Measurements from ENCODE around the gene VIL1.

The VIL1 gene

DNA sequence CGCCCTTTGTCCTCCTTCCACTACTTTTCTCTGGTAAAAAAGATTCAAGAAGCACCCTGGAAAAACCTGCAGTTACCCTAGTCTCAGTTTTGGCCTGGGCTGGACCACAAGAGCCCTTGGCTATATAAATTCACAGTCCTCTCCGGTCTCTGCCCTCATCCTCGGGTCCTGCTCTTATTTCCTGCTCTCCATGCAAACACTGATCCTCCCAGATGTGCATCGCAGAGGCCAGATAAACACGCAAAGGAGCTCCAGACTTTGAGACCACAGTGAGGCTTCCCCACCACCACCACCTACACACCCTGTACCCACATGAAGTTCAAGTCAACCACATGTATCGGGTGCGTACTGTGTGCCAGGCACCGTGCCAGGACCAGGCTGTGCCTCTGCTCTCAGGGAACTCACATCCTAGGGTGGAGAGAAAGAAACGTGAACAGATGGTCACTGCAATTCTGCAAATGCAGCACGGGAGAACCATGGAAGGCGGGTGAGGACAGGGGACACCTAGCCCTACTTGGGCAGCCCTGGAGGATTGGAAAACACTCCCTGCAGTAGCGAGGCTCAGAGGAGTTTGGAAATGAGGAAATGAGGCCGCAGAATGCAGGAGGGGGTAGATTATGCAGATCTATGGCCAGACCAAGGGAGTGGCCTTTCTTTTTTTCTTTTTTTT lies 11.8 kb upstream of the VIL1 start:
- no peak for DNase-seq

DNA sequence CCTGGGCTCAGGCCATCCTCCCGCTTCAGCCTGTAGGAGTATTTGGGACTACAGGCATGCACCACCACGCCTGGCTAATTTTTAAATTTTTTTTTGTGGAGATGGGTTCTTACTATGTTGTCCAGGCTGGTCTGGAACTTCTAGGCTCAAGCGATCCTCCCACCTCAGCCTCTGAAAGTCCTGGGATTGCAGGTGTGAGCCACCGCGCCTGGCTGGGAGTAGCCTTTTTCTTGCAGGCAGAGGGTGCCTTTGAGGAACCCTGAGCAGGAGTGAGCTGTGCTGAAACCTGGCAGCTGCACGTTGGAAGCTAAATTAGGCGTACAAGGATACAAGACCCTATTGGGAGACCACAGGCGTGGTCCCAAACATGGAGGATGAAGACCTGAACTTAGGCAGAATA lies 11.2 kb upstream of the VIL1 start:
- no peak for DNase-seq

DNA sequence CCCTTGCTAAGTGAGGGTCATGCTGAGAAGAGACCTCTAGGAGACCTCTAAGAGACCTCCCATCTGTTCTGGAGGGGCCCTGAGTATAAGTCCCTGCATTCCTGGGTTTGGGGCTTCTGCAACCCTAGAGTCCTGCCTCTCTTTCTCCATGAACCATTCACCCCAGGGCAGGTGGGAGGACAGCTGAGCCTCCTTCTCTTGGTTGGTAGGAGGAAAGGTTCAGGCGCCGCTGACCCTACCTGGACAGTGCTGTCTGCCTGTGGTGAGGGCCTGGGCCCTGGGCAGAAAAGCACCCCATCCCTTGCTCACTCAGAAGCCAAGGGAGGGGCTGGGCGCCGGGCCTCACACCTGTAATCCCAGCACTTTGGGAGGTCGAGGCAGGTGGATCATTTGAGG lies 604 bp upstream of the VIL1 start:
- no peak for DNase-seq

DNA sequence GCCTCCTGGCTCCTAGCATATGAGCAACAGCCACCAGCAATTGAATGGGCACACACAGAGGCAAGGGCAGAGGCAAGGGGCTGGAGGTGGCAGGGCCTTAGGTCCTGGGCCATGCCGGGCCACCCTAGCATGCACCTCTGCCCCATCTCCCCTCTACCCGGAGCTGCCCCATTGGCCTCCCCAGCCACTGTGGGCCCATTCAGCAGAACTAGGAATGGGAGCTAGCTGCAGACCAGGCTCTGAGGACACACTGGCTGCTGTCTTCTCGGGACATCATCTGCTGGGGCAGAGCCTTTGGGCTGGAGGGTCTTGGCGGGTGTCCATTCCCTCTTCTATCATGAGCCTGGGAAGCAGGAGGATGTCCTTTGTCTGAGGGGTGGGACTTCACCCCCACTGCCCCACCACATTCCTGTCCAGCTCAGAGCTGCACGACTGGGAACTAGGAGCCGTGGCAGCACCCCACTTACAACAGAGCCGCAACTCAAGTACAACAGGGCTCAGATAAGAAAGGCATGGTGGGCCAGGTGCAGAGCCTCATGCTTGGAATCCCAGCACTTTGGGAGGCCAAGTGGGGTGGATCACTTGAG lies 800 bp downstream of the VIL1 start:
- DNase-seq: no peak

DNA sequence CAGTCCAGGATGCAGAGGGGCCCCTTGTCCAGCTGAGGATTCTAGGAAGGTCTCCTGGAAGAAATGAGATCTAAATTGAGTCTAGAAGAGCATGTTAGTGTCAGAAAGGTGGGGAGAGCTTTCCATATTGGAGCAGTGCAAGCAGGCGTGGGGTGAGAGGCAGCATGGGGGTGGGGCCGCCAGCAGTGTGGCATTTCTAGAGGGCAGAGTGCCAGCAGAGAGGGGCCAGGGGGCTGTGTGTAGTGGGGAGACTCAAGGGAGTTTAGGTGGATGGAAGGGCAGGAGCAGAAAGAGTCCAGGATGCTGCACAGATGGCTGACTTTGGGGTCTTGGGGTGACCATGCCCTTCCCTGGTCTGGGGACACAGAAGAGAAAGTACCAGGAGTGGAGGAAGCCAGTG lies 2.1 kb downstream of the VIL1 start:
- DNase-seq: no peak

DNA sequence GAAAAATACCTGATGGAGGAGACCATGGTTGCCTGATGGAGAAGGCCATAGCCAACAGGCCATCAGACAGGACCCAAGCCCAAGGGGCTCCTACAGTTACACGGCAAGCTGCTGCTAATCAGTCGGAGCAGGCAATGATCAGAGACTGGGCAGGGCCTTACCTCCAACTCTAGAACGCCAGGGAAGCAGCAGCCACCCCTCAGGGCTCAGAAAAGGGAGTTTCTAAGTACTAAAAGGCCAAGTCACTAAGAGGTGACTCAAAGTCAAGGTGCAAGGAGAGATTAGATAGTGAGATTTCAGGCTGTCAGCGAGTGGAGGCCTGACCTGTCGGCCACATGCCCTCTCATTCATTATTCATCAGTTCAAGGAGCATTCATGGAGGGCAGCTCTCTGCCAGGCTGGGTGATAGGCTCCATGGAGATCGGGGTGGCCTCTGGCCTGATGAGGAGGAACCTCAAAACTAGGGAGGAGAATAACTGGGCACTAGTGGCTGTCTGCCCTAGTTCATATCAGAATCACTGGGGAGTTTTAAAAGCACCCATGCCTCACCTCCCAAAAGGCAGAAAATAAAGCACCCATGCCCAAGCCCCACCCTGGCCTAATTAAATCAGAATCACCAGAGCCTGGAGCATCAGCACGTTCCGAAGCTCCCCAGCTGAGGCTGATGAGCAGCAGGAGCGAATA lies 3.6 kb downstream of the VIL1 start:
- no peak for DNase-seq

DNA sequence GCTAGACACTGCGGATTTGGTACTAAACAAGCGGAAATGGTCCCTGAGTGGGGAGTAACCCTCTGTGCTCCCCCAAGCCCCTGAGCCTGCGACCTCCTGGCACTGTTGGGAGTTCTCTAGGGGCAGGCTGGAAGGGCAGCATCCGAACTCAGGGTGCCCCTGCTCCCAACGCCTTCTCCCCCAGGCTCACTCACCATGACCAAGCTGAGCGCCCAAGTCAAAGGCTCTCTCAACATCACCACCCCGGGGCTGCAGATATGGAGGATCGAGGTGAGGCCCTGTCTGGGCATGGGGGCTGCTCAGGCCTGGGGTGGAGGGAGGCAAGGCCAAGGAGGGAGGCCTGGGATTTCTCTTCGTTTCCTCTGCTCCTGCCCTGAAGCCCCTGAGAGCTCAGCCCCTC lies 4.7 kb downstream of the VIL1 start:
- DNase-seq: no peak

DNA sequence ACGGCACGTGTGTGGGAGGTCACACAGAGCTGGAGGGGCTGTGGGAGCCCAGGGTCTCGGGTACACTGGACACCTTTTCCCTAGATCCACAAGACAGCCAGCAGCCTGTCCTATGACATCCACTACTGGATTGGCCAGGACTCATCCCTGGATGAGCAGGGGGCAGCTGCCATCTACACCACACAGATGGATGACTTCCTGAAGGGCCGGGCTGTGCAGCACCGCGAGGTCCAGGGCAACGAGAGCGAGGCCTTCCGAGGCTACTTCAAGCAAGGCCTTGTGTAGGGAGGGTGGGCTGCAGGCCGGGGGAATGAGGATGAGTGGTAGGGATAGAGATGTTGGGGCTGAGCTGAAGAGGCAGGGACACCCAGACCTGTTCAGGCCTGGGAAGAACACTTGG lies 6.6 kb downstream of the VIL1 start:
- no peak for DNase-seq

DNA sequence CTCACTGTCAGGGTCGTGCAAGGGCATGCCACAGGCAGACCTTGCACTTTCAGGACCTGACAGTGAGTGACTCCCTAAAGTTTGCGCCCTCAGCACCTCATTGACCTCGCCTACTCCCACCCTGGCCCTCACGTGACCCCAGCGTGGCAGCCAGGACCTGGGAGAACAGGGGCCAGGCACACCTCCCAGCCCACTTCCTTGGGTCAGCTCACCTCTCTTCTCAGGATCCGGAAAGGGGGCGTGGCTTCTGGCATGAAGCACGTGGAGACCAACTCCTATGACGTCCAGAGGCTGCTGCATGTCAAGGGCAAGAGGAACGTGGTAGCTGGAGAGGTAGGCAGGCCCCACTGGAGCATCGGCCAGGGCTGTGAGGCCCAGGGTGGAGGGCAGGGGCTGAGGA lies 8.8 kb downstream of the VIL1 start:
- no peak for DNase-seq

DNA sequence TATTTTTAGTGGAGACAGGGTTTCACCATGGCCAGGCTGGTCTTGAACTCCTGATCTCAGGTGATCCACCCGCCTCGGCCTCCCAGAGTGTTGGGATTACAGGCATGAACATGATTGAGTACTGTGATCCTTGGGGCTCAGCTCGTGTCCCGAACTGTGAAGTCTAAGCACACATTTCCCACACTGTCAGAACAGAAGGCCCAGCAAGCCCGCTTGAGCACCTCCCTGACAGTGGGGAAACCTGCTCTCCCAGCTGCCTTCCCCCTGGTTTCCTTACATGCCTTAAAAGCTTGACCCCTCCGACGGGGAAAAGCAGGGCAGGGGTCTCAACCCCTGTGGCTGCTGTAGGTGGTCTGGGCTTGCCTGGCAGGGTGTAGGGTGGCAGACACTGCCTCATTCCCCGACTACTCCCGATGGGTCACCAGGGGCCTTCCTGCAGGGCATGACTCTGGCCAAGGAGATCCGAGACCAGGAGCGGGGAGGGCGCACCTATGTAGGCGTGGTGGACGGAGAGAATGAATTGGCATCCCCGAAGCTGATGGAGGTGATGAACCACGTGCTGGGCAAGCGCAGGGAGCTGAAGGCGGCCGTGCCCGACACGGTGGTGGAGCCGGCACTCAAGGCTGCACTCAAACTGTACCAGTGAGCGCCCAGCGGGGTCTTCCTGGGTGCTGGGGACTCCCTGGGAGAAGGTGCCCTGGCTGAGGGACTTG lies 10.1 kb downstream of the VIL1 start:
- no peak for DNase-seq

DNA sequence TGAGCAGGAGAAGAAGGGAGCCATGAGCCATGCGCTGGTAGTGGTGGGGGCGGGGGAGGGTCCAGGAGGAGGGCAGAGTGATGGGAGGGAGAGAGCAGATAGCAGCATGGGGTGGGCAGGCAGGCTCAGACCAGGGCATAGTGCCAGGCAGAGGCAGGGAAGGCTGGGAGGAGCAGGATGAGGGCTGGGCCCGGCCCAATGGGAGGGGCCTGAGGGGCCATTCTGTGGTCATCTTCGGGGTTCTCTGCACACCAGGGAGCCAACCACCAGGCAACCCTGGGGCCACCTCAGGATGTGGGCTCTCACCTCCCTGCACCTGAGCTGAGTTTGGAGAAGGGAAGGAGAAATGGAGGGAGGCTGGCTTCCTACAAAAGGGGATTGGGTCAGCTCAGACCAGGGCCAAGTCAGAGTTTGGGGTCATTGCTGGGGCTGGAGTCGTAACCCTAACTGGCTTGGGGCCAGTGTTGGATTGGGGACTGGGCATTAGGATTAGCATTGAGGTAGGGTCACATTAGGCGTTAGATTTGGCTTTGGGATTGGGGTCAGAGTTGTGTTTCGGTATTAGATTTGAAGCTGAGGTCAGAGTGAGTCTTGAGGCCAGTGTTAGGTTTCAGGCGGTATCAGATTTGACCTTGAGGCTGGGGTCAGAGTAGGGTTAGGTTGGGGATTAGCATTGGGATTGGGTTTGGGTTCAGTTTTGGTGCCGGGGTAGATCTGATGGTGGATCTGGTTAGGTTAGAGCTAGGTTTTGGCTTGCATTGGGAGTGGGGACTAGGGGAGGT lies 11.2 kb downstream of the VIL1 start:
- DNase-seq: no peak

DNA sequence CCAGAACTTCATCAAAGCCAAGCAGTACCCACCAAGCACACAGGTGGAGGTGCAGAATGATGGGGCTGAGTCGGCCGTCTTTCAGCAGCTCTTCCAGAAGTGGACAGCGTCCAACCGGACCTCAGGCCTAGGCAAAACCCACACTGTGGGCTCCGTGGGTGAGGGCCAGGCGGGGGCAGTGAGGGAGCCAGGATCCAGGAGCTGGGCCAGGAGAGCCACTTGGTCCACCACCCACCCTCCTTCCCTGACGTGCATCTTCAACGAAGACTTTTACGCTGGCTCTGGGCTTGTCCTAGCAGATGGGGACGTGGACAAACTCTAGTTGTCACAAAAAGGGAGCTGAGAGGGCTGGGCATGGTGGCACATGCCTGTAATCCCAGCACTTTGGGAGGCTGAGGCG lies 11.8 kb downstream of the VIL1 start:
- DNase-seq: no peak

DNA sequence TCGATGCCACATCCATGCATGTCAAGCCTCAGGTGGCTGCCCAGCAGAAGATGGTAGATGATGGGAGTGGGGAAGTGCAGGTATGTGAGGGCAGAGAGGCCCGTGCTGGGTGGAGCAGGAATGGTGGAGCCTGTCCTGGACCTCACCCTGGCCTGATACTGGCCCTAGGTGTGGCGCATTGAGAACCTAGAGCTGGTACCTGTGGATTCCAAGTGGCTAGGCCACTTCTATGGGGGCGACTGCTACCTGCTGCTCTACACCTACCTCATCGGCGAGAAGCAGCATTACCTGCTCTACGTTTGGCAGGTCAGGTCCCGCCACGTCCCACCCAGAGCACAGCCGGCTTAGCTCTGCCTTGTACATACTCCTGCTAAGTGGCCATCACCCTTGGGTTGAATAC lies 13.0 kb downstream of the VIL1 start:
- DNase-seq: no peak

DNA sequence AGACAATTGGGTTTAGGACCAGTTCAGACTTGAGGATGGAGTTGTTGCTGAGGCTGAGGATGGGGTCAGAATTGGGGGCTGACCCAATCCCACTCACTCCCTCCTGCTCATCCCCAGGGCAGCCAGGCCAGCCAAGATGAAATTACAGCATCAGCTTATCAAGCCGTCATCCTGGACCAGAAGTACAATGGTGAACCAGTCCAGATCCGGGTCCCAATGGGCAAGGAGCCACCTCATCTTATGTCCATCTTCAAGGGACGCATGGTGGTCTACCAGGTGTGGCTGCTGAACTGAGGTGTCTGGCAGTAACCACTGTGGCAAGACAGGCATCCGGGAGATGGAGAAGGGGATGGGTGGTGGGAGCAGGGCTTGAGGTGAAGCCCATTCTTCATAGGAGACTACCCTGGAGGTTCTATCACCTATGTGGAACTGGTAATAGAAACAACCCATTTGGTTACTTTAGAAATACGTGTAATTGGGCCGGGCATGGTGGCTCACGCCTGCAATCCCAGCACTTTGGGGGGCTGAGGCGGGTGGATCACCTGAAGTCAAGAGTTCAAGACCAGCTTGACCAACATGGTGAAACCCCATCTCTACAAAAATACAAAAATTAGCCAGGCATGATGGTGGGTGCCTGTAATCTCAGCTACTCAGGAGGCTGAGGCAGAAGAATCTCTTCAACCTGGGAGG lies 13.9 kb downstream of the VIL1 start:
- DNase-seq: no peak

DNA sequence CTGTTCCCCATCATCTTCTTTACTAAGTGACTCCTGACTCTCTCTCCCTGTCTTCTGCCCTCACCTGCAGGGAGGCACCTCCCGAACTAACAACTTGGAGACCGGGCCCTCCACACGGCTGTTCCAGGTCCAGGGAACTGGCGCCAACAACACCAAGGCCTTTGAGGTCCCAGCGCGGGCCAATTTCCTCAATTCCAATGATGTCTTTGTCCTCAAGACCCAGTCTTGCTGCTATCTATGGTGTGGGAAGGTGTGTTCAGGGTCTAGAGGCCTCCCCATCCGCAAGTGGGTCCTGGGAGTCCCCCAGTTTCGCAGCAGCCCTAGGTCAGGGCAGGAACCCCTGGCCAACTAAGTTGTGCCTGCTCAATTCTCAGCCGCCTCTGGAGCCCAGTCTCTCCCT lies 15.5 kb downstream of the VIL1 start:
- DNase-seq: no peak

DNA sequence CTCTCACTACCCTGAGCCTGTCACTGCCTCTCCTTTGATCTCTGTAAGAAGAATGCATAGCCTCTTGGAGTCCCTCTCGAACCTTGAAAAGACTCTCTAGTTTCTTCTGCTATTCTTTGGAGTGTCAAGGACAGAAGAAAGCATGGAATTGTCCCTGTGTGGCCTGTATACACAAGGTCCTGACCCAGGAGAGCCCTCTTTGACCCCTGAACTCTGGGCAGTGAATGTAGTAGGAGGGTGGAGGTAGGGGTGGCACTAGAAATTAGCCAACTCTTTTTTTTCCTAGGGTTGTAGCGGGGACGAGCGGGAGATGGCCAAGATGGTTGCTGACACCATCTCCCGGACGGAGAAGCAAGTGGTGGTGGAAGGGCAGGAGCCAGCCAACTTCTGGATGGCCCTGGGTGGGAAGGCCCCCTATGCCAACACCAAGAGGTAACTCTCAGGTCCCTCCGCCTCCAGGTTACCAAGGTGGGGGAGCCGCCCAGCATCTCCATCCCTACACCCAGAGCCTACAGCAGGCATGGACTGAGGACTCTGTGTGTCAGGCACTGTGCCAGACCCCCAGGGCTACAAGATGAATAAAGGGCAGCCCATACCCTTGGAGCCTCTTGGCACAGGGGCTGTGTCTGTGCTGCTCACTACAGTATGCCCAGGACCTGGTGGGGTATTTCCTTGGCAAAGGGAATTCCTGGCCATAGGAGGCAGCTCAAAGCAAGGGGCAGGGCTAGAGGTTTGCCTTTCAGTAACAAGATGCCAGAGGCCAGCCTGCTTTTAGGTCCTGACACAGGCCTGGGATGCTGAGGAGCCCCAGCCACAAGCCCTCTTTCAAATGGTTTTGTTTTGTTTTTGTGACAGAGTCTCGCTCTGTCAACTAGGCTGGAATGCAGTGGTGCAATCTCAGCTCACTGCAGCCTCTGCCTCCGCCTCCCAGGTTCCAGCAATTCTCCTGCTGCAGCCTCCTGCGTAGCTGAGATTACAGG lies 16.4 kb downstream of the VIL1 start:
- no peak for DNase-seq

DNA sequence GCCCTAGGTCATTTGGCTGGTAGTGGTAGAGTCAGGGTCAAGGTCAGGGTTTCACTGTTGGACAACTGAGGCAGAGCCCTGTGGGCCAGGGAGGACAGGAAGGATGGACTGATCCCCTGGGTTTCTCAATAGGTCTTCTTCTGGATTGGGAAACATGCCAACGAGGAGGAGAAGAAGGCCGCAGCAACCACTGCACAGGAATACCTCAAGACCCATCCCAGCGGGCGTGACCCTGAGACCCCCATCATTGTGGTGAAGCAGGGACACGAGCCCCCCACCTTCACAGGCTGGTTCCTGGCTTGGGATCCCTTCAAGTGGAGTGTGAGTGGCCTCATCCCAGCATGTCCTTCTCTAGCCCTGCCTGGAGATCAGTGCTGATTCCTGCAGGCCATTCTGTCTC lies 18.1 kb downstream of the VIL1 start:
- DNase-seq: no peak

DNA sequence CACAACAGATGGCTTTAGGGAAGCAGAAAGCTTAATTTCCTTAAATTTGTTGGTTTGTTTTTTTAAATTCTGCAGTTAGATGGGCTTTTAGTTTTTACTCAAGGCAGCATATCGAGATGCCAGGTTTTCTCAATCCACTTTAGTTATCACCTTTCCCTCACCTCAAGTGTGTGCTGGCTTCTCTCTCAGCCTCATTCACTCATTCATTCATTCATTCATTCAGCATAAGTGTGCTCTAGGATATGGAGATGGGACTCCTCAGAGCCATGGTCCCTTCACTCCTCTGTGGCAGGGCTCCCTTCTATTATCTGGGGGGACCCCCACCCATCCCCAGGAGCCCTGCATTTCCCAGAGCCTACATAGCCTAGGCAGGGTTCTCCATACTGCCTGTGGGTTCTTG lies 19.0 kb downstream of the VIL1 start:
- DNase-seq: no peak

DNA sequence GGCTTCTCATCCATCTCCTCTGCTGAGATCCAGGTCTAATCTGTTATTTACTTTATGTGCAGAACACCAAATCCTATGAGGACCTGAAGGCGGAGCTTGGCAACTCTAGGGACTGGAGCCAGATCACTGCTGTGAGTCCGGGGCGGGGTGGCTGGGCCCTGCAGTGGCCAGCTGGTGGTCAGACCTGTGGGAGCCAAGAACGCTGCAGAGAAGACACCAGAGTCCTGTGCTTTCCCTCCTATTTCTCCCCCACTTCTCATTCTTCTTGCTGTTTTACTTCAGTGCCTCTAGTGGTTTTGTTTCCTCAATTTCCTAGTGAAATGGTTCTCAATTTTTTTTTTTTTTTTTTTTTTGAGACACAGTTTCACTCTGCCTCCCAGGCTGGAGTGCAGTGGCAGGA lies 19.7 kb downstream of the VIL1 start:
- DNase-seq: no peak

DNA sequence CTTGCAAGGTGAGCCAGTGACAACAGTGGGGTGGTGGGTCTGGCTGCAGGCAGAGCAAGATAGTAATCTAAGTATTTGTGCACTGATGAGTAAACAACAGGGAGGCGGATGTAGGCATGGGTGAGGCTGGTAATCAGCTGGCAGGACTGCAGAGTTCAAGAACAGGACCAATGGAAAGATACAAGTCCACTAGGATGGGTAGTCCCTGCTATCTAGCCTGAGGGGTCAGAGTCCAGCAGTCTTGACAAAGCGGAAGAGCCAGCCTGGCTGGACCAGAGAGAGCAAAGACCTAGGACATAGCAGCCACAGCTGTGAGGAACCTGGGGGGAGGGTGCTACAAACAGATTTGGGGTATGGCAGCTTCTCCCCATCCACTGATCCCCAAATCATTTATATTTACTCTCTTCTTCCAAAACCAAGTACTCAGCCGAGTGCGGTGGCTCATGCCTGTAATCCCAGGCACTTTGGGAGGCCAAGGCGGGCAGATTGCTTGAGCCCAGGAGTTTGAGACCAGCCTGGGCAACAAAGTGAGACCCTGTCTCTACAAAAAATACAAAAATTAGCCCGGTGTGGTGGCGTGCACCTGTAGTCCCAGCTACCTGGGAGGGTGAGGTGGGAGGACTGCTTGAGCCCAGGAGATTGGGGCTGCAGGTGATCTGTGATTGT lies 25.9 kb downstream of the VIL1 start:
- no peak for DNase-seq

DNA sequence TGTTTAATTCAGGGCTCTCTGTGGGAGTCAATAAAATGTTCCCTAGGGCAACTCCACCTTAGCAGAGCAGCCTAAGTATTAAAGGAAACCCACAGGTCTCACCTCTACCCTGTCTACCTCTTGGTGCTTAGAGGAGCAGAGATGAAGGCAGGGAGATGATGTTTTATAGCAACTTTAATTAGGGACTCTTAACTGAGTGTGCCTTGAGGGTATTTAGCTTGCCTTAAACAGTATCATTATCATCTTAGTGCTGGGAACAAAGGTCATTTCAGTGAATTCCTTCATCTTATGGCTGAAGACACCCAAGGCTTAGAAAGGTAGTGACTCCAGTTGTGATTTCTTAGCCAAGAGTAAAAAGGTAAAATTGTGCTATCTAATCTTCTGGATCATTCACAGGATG lies 26.7 kb downstream of the VIL1 start:
- no peak for DNase-seq

All from NCI-H2107 (cell line).